H9 (cell line): ENCODE results near the gene MYOM3. TPM values are rescaled to one million over a fixed set of nuclear protein-coding genes. Genes with fewer than 3 reads are reported as not detected.

Source experiments
- DNase-seq: peaks from one replicate; pipeline ENCODE4 v3.0.0-alpha.2; 2017
- H2AFZ ChIP-seq: one replicate; pipeline ENCODE4 v1.6.1; 2013; ENCODE audit warnings: mild to moderate bottlenecking, low read length, control low read depth, moderate library complexity
- H2AK5ac ChIP-seq: 2 replicates; pipeline ENCODE4 v1.6.1; 2013; ENCODE audit warnings: low read length, control low read depth, mixed read lengths; ENCODE audit not compliant: insufficient read length
- H2BK120ac ChIP-seq: one replicate; pipeline ENCODE4 v1.6.1; 2013; ENCODE audit warnings: low read depth, mild to moderate bottlenecking, low read length, control low read depth, inconsistent platforms; ENCODE audit not compliant: poor library complexity, severe bottlenecking
- H2BK12ac ChIP-seq: 2 replicates; pipeline ENCODE4 v1.6.1; 2013; ENCODE audit warnings: low read length, control low read depth, mixed read lengths, low read depth; ENCODE audit not compliant: insufficient read length
- H2BK15ac ChIP-seq: 2 replicates; pipeline ENCODE4 v1.6.1; 2013; ENCODE audit warnings: low read depth, low read length, control low read depth
- H2BK20ac ChIP-seq: one replicate; pipeline ENCODE4 v1.6.1; 2013; ENCODE audit warnings: low read depth, mild to moderate bottlenecking, low read length, control low read depth, inconsistent platforms; ENCODE audit not compliant: poor library complexity, severe bottlenecking
- H2BK5ac ChIP-seq: 2 replicates; pipeline ENCODE4 v1.6.1; 2013; ENCODE audit warnings: low read length, control low read depth, mixed read lengths; ENCODE audit not compliant: insufficient read length
- H3K14ac ChIP-seq: 2 replicates; pipeline ENCODE4 v1.6.1; 2013; ENCODE audit warnings: low read length, control low read depth; ENCODE audit not compliant: insufficient read depth
- H3K18ac ChIP-seq: 2 replicates; pipeline ENCODE4 v1.6.1; 2013; ENCODE audit warnings: low read depth, mild to moderate bottlenecking, mixed read lengths, low read length, control low read depth; ENCODE audit not compliant: insufficient read length
- H3K23ac ChIP-seq: 2 replicates; pipeline ENCODE4 v1.6.1; 2013; ENCODE audit warnings: low read length, control low read depth, mixed read lengths, low read depth; ENCODE audit not compliant: insufficient read length
- H3K23me2 ChIP-seq: 2 replicates; pipeline ENCODE4 v1.6.1; 2013; ENCODE audit warnings: low read depth, mild to moderate bottlenecking, mixed read lengths, low read length, control low read depth; ENCODE audit not compliant: insufficient read length, poor library complexity, severe bottlenecking
- H3K27ac ChIP-seq: 2 replicates; pipeline ENCODE4 v1.5.1; 2013; ENCODE audit warnings: low read length, control low read depth, mixed read lengths, low read depth; ENCODE audit not compliant: insufficient read length
- H3K27me3 ChIP-seq: 2 replicates; pipeline ENCODE4 v1.6.1; 2013; ENCODE audit warnings: low read length, control low read depth, inconsistent platforms; ENCODE audit not compliant: insufficient read depth
- H3K4ac ChIP-seq: 2 replicates; pipeline ENCODE4 v1.6.1; 2013; ENCODE audit warnings: low read depth, mild to moderate bottlenecking, control low read depth, inconsistent platforms, low read length, moderate library complexity
- H3K4me1 ChIP-seq: 2 replicates; pipeline ENCODE4 v1.6.1; 2013; ENCODE audit warnings: low read length, control low read depth, inconsistent platforms; ENCODE audit not compliant: insufficient read depth
- H3K4me2 ChIP-seq: 2 replicates; pipeline ENCODE4 v1.6.1; 2013; ENCODE audit warnings: low read length, control low read depth, mixed read lengths; ENCODE audit not compliant: insufficient read length, insufficient read depth
- H3K56ac ChIP-seq: 2 replicates; pipeline ENCODE4 v1.6.1; 2013; ENCODE audit warnings: low read depth, mild to moderate bottlenecking, mixed read lengths, low read length, control low read depth; ENCODE audit not compliant: insufficient read length
- H3K79me1 ChIP-seq: 2 replicates; pipeline ENCODE4 v1.6.1; 2013; ENCODE audit warnings: low read depth, mild to moderate bottlenecking, moderate library complexity, low read length, control low read depth, inconsistent platforms; ENCODE audit not compliant: insufficient read depth, poor library complexity, severe bottlenecking
- H3K79me2 ChIP-seq: 2 replicates; pipeline ENCODE4 v1.6.1; 2013; ENCODE audit warnings: low read length, control low read depth, inconsistent platforms; ENCODE audit not compliant: insufficient read depth
- H3K9ac ChIP-seq: 2 replicates; pipeline ENCODE4 v1.6.1; 2013; ENCODE audit warnings: low read length, control low read depth, mixed read lengths; ENCODE audit not compliant: insufficient read length; ENCODE audit errors: extremely low read depth
- H3K9me3 ChIP-seq: one replicate; pipeline ENCODE4 v1.6.1; 2013; ENCODE audit warnings: low read depth, low read length, inconsistent platforms; ENCODE audit not compliant: control insufficient read depth
- H3T11ph ChIP-seq: one replicate; pipeline ENCODE4 v1.6.1; 2013; ENCODE audit warnings: mild to moderate bottlenecking, low read length, control low read depth, inconsistent platforms
- H4K20me1 ChIP-seq: one replicate; pipeline ENCODE4 v1.6.1; 2013; ENCODE audit not compliant: control insufficient read depth, insufficient read length, insufficient read depth
- H4K5ac ChIP-seq: 2 replicates; pipeline ENCODE4 v1.6.1; 2013; ENCODE audit warnings: low read depth, mild to moderate bottlenecking, mixed read lengths, low read length, control low read depth; ENCODE audit not compliant: insufficient read length
- H4K8ac ChIP-seq: replicated peaks from 2 replicates; pipeline ENCODE4 v1.6.1; 2013; ENCODE audit warnings: low read length, control low read depth, mixed read lengths, low read depth; ENCODE audit not compliant: insufficient read length
- H4K91ac ChIP-seq: 2 replicates; pipeline ENCODE4 v1.6.1; 2013; ENCODE audit warnings: low read depth, mild to moderate bottlenecking, moderate library complexity, mixed read lengths, low read length, control low read depth; ENCODE audit not compliant: insufficient read length
- H3K27ac Mint-ChIP-seq, 3 experiments: 2 replicates in 2 of 3; 3 replicates in 1 of 3; pipeline ENCODE4 v1.8.0; 2020 to 2021; ENCODE audit warnings: mixed read lengths in 3 of 3, mild to moderate bottlenecking in 1 of 3, moderate library complexity in 1 of 3
- H3K27me3 Mint-ChIP-seq: 2 replicates; pipeline ENCODE4 v1.8.0; 2021; ENCODE audit warnings: low read depth, mild to moderate bottlenecking, moderate library complexity, mixed read lengths
- H3K36me3 Mint-ChIP-seq, 3 experiments: 2 replicates in 2 of 3; 3 replicates in 1 of 3; pipeline ENCODE4 v1.8.0; 2020 to 2021; ENCODE audit warnings: low read depth in 3 of 3, mixed read lengths in 3 of 3; ENCODE audit not compliant: insufficient read depth in 1 of 3
- H3K4me1 Mint-ChIP-seq, 2 experiments: 2 replicates each; pipeline ENCODE4 v1.8.0; 2020; ENCODE audit warnings: mixed read lengths in 2 of 2
- H3K4me3 Mint-ChIP-seq, 2 experiments: 2 replicates in 1 of 2; 3 replicates in 1 of 2; pipeline ENCODE4 v1.8.0; 2020 to 2021; ENCODE audit warnings: mild to moderate bottlenecking in 2 of 2, mixed read lengths in 2 of 2, moderate library complexity in 1 of 2
- H3K9me3 Mint-ChIP-seq, 2 experiments: 2 replicates in 1 of 2; 3 replicates in 1 of 2; pipeline ENCODE4 v1.8.0; 2020; ENCODE audit warnings: mild to moderate bottlenecking in 2 of 2, mixed read lengths in 2 of 2, moderate library complexity in 1 of 2
- CTCF ChIP-seq: fragments of 200-600 bp; sonication (generic); conservative IDR thresholded peaks from 3 replicates; pipeline ENCODE4 v1.8.0; 2021; ENCODE audit warnings: antibody characterized with exemption, mild to moderate bottlenecking
- WGBS: extraction: QIAGEN DNeasy Blood & Tissue Kit; methylation state at CpG from one replicate; pipeline ENCODE4 v1.1.7; 2013; ENCODE audit warnings: missing lambda C conversion rate, low lambda C conversion rate, mixed read lengths; ENCODE audit not compliant: insufficient read length; ENCODE audit errors: extremely low coverage; 5-methylcytosine and 5-hydroxymethylcytosine counted together
- total RNA-seq: library from RNA; stranded (reverse); gene quantifications from 2 replicates; pipeline ENCODE4 v1.2.1, GENCODE V29; 2021

MYOM3 gene
- total RNA-seq, 1 experiment from 2014 or later, result 0.11 TPM

DNA sequence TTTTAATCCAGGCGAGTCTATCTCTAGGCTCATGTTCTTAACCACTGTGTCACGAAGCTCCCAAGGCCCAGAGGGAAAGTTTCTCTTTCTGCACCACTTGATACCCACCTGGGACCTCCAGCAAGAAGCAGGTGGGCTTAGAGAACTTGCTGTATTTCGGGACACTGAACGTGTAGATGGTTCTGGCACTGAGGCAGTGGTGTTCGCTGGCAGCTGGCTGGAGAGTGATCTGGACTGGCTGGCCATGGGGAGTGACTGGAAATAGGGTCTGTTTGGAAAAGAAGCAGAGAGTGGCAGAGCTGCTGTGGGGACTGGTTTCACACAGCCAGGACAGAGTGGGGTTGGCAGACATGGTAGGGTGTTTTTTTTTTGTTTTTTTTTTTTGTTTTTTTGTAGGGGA is 47.4 kb upstream of the MYOM3 start:
- Histone ChIP-seq H3K4me1 (no peaks in the 10 kb centered on the region; the same call in 1 of the 2 replicates), H3K79me2 (no peaks in the 10 kb centered on the region), H3K79me1 (no peaks in the 10 kb centered on the region), H3K27me3 (no peaks in the 10 kb centered on the region), H4K20me1 (no peaks in the 10 kb centered on the region), H2AFZ (no peak overlapping the region), H2BK5ac (no peak overlapping the region), H3K23me2 (no peaks in the 10 kb centered on the region), H4K5ac (no peak overlapping the region), H3K9ac (no peak overlapping the region), H3K4me2 (no peak overlapping the region), H3K18ac (no peak overlapping the region), H3K4ac (no peak overlapping the region), H3K14ac (no peak overlapping the region), H2BK12ac (no peak overlapping the region), H2BK20ac (no peak overlapping the region), H2AK5ac (no peak overlapping the region), H2BK15ac (no peak overlapping the region), H3K27ac (no peak overlapping the region), H3T11ph (no peak overlapping the region), H4K91ac (no peak overlapping the region), H3K56ac (no peak overlapping the region), H3K9me3 (no peaks in the 10 kb centered on the region), H2BK120ac (no peak overlapping the region), H3K23ac (no peak overlapping the region), H4K8ac (no peak overlapping the region)
- Mint-ChIP-seq H3K27ac (peak overlapping the region in 2 of 3 experiments; percentile 26 to 78; a peak in 3 of 7 replicates), H3K36me3 (peaks cover 7 to 54% (median 42%) of the 10 kb centered on the region in 3 experiments), H3K4me3 (no peak overlapping the region), H3K4me1 (peaks cover 7 to 11% of the 10 kb centered on the region in 2 experiments), H3K27me3 (no peaks in the 10 kb centered on the region), H3K9me3 (no peaks in the 10 kb centered on the region)
- WGBS, result no CpG with 5 or more reads among the region's 5 CpGs
- TF ChIP-seq CTCF, result no peak
- no peak for DNase-seq
